Activated naive CD8-positive, alpha-beta T cell treated with anti-CD3 and anti-CD28 coated beads for 36 hours (primary cell): ENCODE results near the gene ZSWIM4. TPM values are rescaled to one million over a fixed set of nuclear protein-coding genes. Genes with fewer than 3 reads are reported as not detected.

Source experiments
- DNase-seq: peaks from one replicate; pipeline ENCODE4 v3.0.0; 2021
- H3K27ac Mint-ChIP-seq: one replicate; pipeline ENCODE4 v1.8.0; 2022; ENCODE audit warnings: mild to moderate bottlenecking, moderate library complexity, mixed read lengths
- H3K27me3 Mint-ChIP-seq: one replicate; pipeline ENCODE4 v1.8.0; 2022; ENCODE audit warnings: mild to moderate bottlenecking, mixed read lengths
- H3K36me3 Mint-ChIP-seq: one replicate; pipeline ENCODE4 v1.8.0; 2021; ENCODE audit warnings: mild to moderate bottlenecking, mixed read lengths
- H3K4me1 Mint-ChIP-seq: one replicate; pipeline ENCODE4 v1.8.0; 2021; ENCODE audit warnings: mixed read lengths
- H3K4me3 Mint-ChIP-seq: one replicate; pipeline ENCODE4 v1.8.0; 2022; ENCODE audit warnings: mild to moderate bottlenecking, moderate library complexity, mixed read lengths
- H3K9me3 Mint-ChIP-seq: one replicate; pipeline ENCODE4 v1.8.0; 2022; ENCODE audit warnings: mixed read lengths
- total RNA-seq, 2 experiments: library from RNA; stranded (reverse); gene quantifications; one replicate each; pipeline ENCODE4 v1.2.3, GENCODE V29; 2021

The ZSWIM4 gene
- total RNA-seq, 2 experiments from 2014 or later, result 4.3 to 4.4 TPM

- Mint-ChIP-seq H3K27me3 (peaks cover 14% of the 10 kb centered on the region), H3K9me3 (no peaks in the 10 kb centered on the region), H3K27ac (peak overlapping the region; percentile 97), H3K36me3 (no peaks in the 10 kb centered on the region), H3K4me1 (peaks cover 37% of the 10 kb centered on the region), H3K4me3 (peak overlapping the region; percentile 95)
- no peak for DNase-seq
Measured at GRCh38 chr19:13860679-13861391, 65.6 kb downstream of the ZSWIM4 start.

- Mint-ChIP-seq H3K9me3 (no peaks in the 10 kb centered on the region), H3K36me3 (no peaks in the 10 kb centered on the region), H3K4me3 (peak overlapping the region; percentile 95), H3K27ac (peak overlapping the region; percentile 97), H3K4me1 (peaks cover 40% of the 10 kb centered on the region), H3K27me3 (peaks cover 18% of the 10 kb centered on the region)
- no peak for DNase-seq
Measured at GRCh38 chr19:13861392-13861713, 66.1 kb downstream of the ZSWIM4 start.

- Mint-ChIP-seq H3K36me3 (no peaks in the 10 kb centered on the region), H3K27me3 (peaks cover 24% of the 10 kb centered on the region), H3K4me1 (peaks cover 40% of the 10 kb centered on the region)
Measured at GRCh38 chr19:13861714-13862531, 66.7 kb downstream of the ZSWIM4 start.

GRCh38 chr19:13864046-13864666 lies 68.9 kb downstream of the ZSWIM4 start:
- no peaks in the 10 kb centered on the region for H3K9me3 Mint-ChIP-seq
- no peaks in the 10 kb centered on the region for H3K36me3 Mint-ChIP-seq
- H3K27ac Mint-ChIP-seq, result no peak overlapping the region
- peaks cover 29% of the 10 kb centered on the region for H3K27me3 Mint-ChIP-seq
- no peak for DNase-seq
- peak overlapping the region; percentile 64 for H3K4me3 Mint-ChIP-seq
- H3K4me1 Mint-ChIP-seq, result peaks cover 44% of the 10 kb centered on the region

More at GRCh38 chr19:13861714-13862531, 66.7 kb downstream of the ZSWIM4 start:
- Mint-ChIP-seq H3K4me3 (peak overlapping the region; percentile 95), H3K9me3 (no peaks in the 10 kb centered on the region), H3K27ac (peak overlapping the region; percentile 97)
- peak; percentile 87 for DNase-seq

- DNase-seq, result no peak
- Mint-ChIP-seq H3K9me3 (no peaks in the 10 kb centered on the region), H3K27me3 (peaks cover 29% of the 10 kb centered on the region), H3K36me3 (no peaks in the 10 kb centered on the region), H3K4me3 (peak overlapping the region; percentile 64), H3K4me1 (peaks cover 41% of the 10 kb centered on the region), H3K27ac (no peak overlapping the region)
Measured at GRCh38 chr19:13864667-13865570, 69.7 kb downstream of the ZSWIM4 start.

GRCh38 chr19:13865571-13866462 lies 70.6 kb downstream of the ZSWIM4 start:
- peaks cover 30% of the 10 kb centered on the region for H3K27me3 Mint-ChIP-seq
- peak overlapping the region; percentile 57 for H3K4me3 Mint-ChIP-seq
- H3K9me3 Mint-ChIP-seq, result no peaks in the 10 kb centered on the region
- no peak overlapping the region for H3K27ac Mint-ChIP-seq
- H3K4me1 Mint-ChIP-seq, result peaks cover 37% of the 10 kb centered on the region
- no peak for DNase-seq
- no peaks in the 10 kb centered on the region for H3K36me3 Mint-ChIP-seq

GRCh38 chr19:13866463-13867046 lies 71.3 kb downstream of the ZSWIM4 start:
- H3K4me3 Mint-ChIP-seq, result peak overlapping the region; percentile 57
- DNase-seq, result no peak
- H3K27me3 Mint-ChIP-seq, result peaks cover 33% of the 10 kb centered on the region
- H3K9me3 Mint-ChIP-seq, result no peaks in the 10 kb centered on the region
- H3K27ac Mint-ChIP-seq, result no peak overlapping the region
- H3K36me3 Mint-ChIP-seq, result no peaks in the 10 kb centered on the region
- H3K4me1 Mint-ChIP-seq, result peaks cover 31% of the 10 kb centered on the region

- Mint-ChIP-seq H3K9me3 (no peaks in the 10 kb centered on the region), H3K27ac (no peak overlapping the region), H3K36me3 (no peaks in the 10 kb centered on the region), H3K4me1 (peaks cover 24% of the 10 kb centered on the region), H3K4me3 (no peak overlapping the region), H3K27me3 (peaks cover 37% of the 10 kb centered on the region)
- DNase-seq, result no peak
Measured at GRCh38 chr19:13868663-13869062, 73.4 kb downstream of the ZSWIM4 start.

GRCh38 chr19:13869281-13869680 lies 74.0 kb downstream of the ZSWIM4 start:
- Mint-ChIP-seq H3K27ac (no peak overlapping the region), H3K4me3 (no peak overlapping the region), H3K9me3 (no peaks in the 10 kb centered on the region), H3K4me1 (peaks cover 21% of the 10 kb centered on the region), H3K27me3 (peaks cover 33% of the 10 kb centered on the region), H3K36me3 (no peaks in the 10 kb centered on the region)
- no peak for DNase-seq

GRCh38 chr19:13870873-13871272 lies 75.6 kb downstream of the ZSWIM4 start:
- Mint-ChIP-seq H3K9me3 (no peaks in the 10 kb centered on the region), H3K36me3 (no peaks in the 10 kb centered on the region), H3K4me3 (no peak overlapping the region), H3K27ac (no peak overlapping the region), H3K4me1 (peaks cover 18% of the 10 kb centered on the region), H3K27me3 (peaks cover 28% of the 10 kb centered on the region)
- no peak for DNase-seq

- Mint-ChIP-seq H3K27me3 (peaks cover 18% of the 10 kb centered on the region), H3K4me1 (peaks cover 14% of the 10 kb centered on the region), H3K27ac (no peak overlapping the region), H3K9me3 (no peaks in the 10 kb centered on the region), H3K4me3 (peak overlapping the region; percentile 58), H3K36me3 (no peaks in the 10 kb centered on the region)
- no peak for DNase-seq
Measured at GRCh38 chr19:13872339-13872694, 77.1 kb downstream of the ZSWIM4 start.

GRCh38 chr19:13872695-13873389 lies 77.6 kb downstream of the ZSWIM4 start:
- no peaks in the 10 kb centered on the region for H3K9me3 Mint-ChIP-seq
- H3K27ac Mint-ChIP-seq, result no peak overlapping the region
- no peaks in the 10 kb centered on the region for H3K36me3 Mint-ChIP-seq

GRCh38 chr19:13873834-13874515 lies 78.7 kb downstream of the ZSWIM4 start:
- peaks cover 13% of the 10 kb centered on the region for H3K27me3 Mint-ChIP-seq
- H3K4me3 Mint-ChIP-seq, result no peak overlapping the region
- H3K27ac Mint-ChIP-seq, result no peak overlapping the region
- DNase-seq, result no peak
- H3K4me1 Mint-ChIP-seq, result peaks cover 11% of the 10 kb centered on the region
- H3K9me3 Mint-ChIP-seq, result no peaks in the 10 kb centered on the region
- no peaks in the 10 kb centered on the region for H3K36me3 Mint-ChIP-seq

More at GRCh38 chr19:13872695-13873389, 77.6 kb downstream of the ZSWIM4 start:
- Mint-ChIP-seq H3K27me3 (peaks cover 13% of the 10 kb centered on the region), H3K4me3 (peak overlapping the region; percentile 58), H3K4me1 (peaks cover 14% of the 10 kb centered on the region)
- DNase-seq, result peak; percentile 57
